NCI-H446 (cell line): ENCODE data around the gene PCIF1.
"Not testable (repeated sequence)": the region's sequence is repeated elsewhere in the genome, so short reads cannot be mapped to it uniquely, and the experiment has no call there.

Experiments used
- DNase-seq, 2 experiments: peaks; one replicate each; lab custom pipeline; 2025; lab: John Stamatoyannopoulos, UW

The PCIF1 gene

GRCh38 chr20:45994761-45995493, 60.4 kb downstream of the PCIF1 start:
- no peak for DNase-seq

GRCh38 chr20:45995495-45996097, 61.1 kb downstream of the PCIF1 start:
- not testable (repeated sequence) for DNase-seq

GRCh38 chr20:45997187-45997586, 62.7 kb downstream of the PCIF1 start:
- no peak for DNase-seq
